Panc1 (cell line): ENCODE data around the gene USH1C. TPM values are rescaled to one million over a fixed set of nuclear protein-coding genes. Genes with fewer than 3 reads are reported as not detected.

ENCODE experiments used
- ATAC-seq: fragments of 200-7000 bp; cut with Tn5 transposase; 2 replicates; pipeline ENCODE4 v1.9.1; 2020; ENCODE audit warnings: mild to moderate bottlenecking, moderate library complexity
- BruUV-seq: library from RNA; stranded (reverse); fragments of 400-500 nt; replicated peaks from 2 replicates; lab custom pipeline; 2021; lab: Mats Ljungman, UMichigan
- CTCF ChIA-PET: fragments of 300-600 bp; sonication (Branson Sonifier 250); formaldehyde crosslinking; loops from one replicate; lab custom pipeline; 2022; ENCODE audit warnings: antibody characterized with exemption; lab: Charles Lee
- POLR2A ChIA-PET: fragments of 300-600 bp; sonication (Branson Sonifier 250); formaldehyde crosslinking; loops from one replicate; lab custom pipeline; 2022; ENCODE audit warnings: antibody characterized with exemption; lab: Charles Lee
- DNase-seq: peaks from one replicate; pipeline ENCODE4 v3.0.0-alpha.2; 2010; ENCODE audit warnings: low read depth, low spot score
- H3K27ac ChIP-seq: 2 replicates; pipeline ENCODE4 v1.5.1; 2011; ENCODE audit warnings: mild to moderate bottlenecking, low read length, inconsistent platforms
- H3K27me3 ChIP-seq: fragments of 200-500 bp; sonication (Bioruptor generic); 2 replicates; pipeline ENCODE4 v1.6.0; 2014; ENCODE audit warnings: low read length, inconsistent platforms; ENCODE audit not compliant: control insufficient read depth, insufficient read depth
- H3K36me3 ChIP-seq: fragments of 200-500 bp; sonication (Bioruptor generic); 2 replicates; pipeline ENCODE4 v1.5.1; 2014; ENCODE audit warnings: inconsistent platforms, mild to moderate bottlenecking, low read length, moderate library complexity; ENCODE audit not compliant: control insufficient read depth, insufficient read depth
- H3K4me1 ChIP-seq: 2 replicates; pipeline ENCODE4 v1.5.1; 2011; ENCODE audit warnings: inconsistent platforms, mild to moderate bottlenecking, low read length, moderate library complexity; ENCODE audit not compliant: control insufficient read depth, insufficient read depth
- H3K4me3 ChIP-seq, 2 experiments: 2 replicates each; pipeline ENCODE4 v1.5.1; 2011 to 2012; ENCODE audit warnings: low read depth in 2 of 2, low read length in 2 of 2, mild to moderate bottlenecking in 2 of 2, inconsistent platforms in 1 of 2, moderate library complexity in 1 of 2
- H3K9me3 ChIP-seq: fragments of 200-500 bp; sonication (Bioruptor generic); 2 replicates; pipeline ENCODE4 v1.5.1; 2014; ENCODE audit warnings: low read depth, mild to moderate bottlenecking, inconsistent platforms, low read length, moderate library complexity; ENCODE audit not compliant: control insufficient read depth, insufficient read depth
- CTCF ChIP-seq: fragments of 450-650 bp; IDR thresholded peaks from 2 replicates; pipeline ENCODE4 v1.5.1; 2017; ENCODE audit warnings: mild to moderate bottlenecking
- POLR2AphosphoS5 ChIP-seq: IDR thresholded peaks from 2 replicates; pipeline ENCODE4 v1.6.1; 2012; ENCODE audit warnings: mild to moderate bottlenecking, low read depth, low read length, moderate library complexity
- REST ChIP-seq, 2 experiments: IDR thresholded peaks; 2 replicates each; pipeline ENCODE4 v1.6.1; 2011 to 2012; ENCODE audit warnings: low read depth in 2 of 2, control low read depth in 1 of 2, low read length in 1 of 2, mild to moderate bottlenecking in 1 of 2, moderate library complexity in 1 of 2; ENCODE audit not compliant: insufficient read depth in 1 of 2
- SIN3A ChIP-seq: IDR thresholded peaks from 2 replicates; pipeline ENCODE4 v1.6.1; 2012; ENCODE audit warnings: low read depth, mild to moderate bottlenecking, low read length, moderate library complexity, borderline replicate concordance; ENCODE audit not compliant: insufficient read depth
- TCF7L2 ChIP-seq: IDR thresholded peaks from 2 replicates; pipeline ENCODE4 v1.6.1; 2011; ENCODE audit warnings: mild to moderate bottlenecking, low read depth, low read length, inconsistent platforms
- in situ Hi-C: cut with HindIII; loops from 2 replicates; pipeline ENCODE4 v1.10.0; 2016; ENCODE audit warnings: low sequenced_read_pairs, low pct_unique_long_range_greater_than_20kb
- intact Hi-C: fragments of 100-400 bp; cut with micrococcal nuclease; formaldehyde crosslinking; loops from one replicate; pipeline ENCODE4 v1.10.0; 2022; ENCODE audit not compliant: unreplicated experiment
- total RNA-seq: library from RNA; stranded (reverse); gene quantifications from one replicate; pipeline ENCODE4 v1.2.1, GENCODE V29; 2021; ENCODE audit not compliant: unreplicated experiment

The USH1C gene
- total RNA-seq, 1 experiment from 2014 or later = not detected

- H3K9me3 ChIP-seq = no peaks in the 10 kb centered on the region
- no peak overlapping the region for H3K27ac ChIP-seq
- DNase-seq (no peak), ATAC-seq (no peak)
- intact Hi-C loops (no loop called here), in situ Hi-C loops (no loop called here)
- TF ChIP-seq SIN3A (no peak), CTCF (no peak), TCF7L2 (no peak), POLR2AphosphoS5 (no peak)
- ChIA-PET CTCF (no interaction called here), POLR2A (no interaction called here)
- no peak overlapping the region for H3K4me3 ChIP-seq
- BruUV-seq = no TSS peak
- H3K4me1 ChIP-seq = no peaks in the 10 kb centered on the region
- no peaks in the 10 kb centered on the region for H3K36me3 ChIP-seq
- peaks cover 14% of the 10 kb centered on the region; the same call in 1 of the 2 replicates for H3K27me3 ChIP-seq
These were observed 62.3 kb downstream of the USH1C start for GRCh38 chr11:17481905-17482304.

- intact Hi-C loops = no loop called here
- TF ChIP-seq TCF7L2 = no peak
- no peak for TF ChIP-seq SIN3A
- no peak for TF ChIP-seq REST (IDR thresholded peaks at IDR 0.05; ENCODE audit: insufficient read depth in 1 of 2, low read depth in 2 of 2, low read length in 1 of 2)
- no peak for TF ChIP-seq CTCF
- TF ChIP-seq POLR2AphosphoS5 = no peak
- CTCF ChIA-PET = no interaction called here
These were observed 64.7 kb downstream of the USH1C start for GRCh38 chr11:17479284-17480214.

More at GRCh38 chr11:17479284-17480214, 64.7 kb downstream of the USH1C start:
- no peaks in the 10 kb centered on the region for H3K9me3 ChIP-seq
- in situ Hi-C loops = no loop called here
- POLR2A ChIA-PET = no interaction called here
- DNase-seq (no peak), ATAC-seq (no peak; the same call in 1 of the 2 replicates)
- H3K36me3 ChIP-seq = no peaks in the 10 kb centered on the region
- no peak overlapping the region for H3K27ac ChIP-seq
- no TSS peak for BruUV-seq
- H3K4me1 ChIP-seq = no peaks in the 10 kb centered on the region
- H3K4me3 ChIP-seq = no peak overlapping the region
- H3K27me3 ChIP-seq = peaks cover 16% of the 10 kb centered on the region
